ENCODE results near the gene SUMF1.
"Not testable (repeated sequence)": the region's sequence is repeated elsewhere in the genome, so short reads cannot be mapped to it uniquely, and the experiment has no call there.

Gene SUMF1

DNA sequence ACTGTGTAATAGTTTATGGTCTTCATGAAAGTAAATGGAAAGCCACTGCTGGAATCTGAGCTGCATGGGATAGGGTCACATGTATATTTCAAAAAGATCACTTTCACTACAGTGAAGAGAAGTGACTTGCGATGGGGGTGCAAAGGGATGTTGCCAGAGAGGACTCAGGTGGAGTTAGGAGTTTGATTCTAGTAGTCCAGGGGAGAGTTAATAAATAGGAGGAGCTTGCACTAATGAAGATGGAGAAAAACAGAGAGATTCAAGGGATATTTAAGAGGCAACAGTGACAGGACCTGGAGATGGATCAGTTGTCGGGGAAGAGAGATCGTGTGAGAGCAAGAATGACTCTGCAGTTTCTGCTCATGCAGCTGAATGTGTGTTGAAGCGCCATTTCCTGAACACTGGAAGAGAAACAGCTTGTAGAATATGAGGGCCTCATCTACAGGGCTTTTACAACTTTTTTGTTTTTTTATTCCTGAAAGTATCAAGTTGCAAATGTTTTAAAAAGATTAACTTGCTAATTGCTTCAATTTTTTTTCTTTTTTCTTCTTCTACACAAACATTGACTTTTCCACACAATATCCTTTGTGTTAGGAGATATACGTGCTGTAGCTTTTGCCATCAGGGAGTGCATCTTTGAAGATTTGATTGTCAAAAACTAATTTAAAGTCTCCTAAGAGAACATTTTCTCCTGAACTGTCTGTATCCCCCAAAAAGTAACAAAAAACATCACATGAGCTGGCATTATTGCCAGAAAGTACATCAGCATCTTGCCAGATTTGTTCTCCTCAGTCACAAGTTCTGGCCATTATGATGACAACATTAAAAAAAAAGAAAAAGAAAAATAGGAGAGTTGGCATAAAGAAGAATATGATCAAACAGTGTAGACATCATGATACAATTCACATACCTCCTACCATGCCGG, 126.4 kb downstream of the SUMF1 start:
- no peak for DNase-seq (ENCODE audit: low read depth in 1 of 2, low spot score in 1 of 2)

DNA sequence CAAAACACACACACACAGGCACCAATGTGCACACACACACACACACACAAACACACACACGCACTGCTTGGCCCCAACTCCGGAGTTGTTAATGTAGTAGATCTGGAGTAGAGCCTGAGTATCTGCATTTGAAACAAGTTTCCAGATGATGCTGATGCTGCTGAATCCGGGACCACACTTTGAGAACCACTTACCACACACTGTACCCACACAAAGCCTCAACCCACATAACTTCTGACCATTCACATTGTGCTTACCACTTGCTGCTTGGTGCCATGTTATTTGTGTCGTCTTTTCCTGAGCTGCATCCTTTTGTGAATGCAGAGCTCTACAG, 127.0 kb downstream of the SUMF1 start:
- no peak for DNase-seq (ENCODE audit: low read depth in 1 of 2, low spot score in 1 of 2)

- DNase-seq (ENCODE audit: low read depth in 1 of 2, low spot score in 1 of 2): no peak
These were observed 128.3 kb downstream of the SUMF1 start for GRCh38 chr3:4338751-4339150.

DNA sequence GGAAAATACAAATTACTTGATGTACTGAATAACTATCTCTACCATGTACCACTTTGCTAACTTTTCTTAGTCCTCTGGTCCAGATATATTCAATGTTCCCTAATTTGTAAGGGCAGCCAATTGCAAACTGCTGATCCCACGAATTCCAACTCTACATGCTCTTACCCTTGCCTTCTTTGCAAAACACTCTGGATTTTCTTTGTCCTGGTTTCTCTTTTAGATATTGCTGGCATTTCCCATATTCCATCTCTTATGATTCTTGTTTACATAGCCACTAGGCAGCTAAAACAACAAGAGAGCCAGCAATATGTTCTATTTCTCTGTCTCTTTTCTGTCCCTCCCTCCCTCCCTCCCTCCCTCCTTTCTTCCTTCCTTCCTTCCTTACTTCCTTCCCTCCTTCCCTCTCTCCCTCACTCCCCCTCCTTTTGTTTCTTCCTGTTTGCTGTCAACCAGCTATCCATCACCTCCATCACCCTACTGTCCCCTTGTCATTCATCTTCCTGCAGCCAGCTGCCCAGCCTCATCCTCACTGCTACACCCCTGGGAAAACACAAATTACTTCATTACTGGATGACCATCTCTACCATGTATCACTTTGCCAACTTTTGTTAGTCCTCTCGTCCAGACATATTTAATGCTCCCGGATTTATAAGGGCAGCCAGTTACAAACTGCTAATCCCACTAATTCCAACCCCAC, 130.1 kb downstream of the SUMF1 start:
- no peak for DNase-seq (ENCODE audit: low read depth in 1 of 2, low spot score in 1 of 2)

DNA sequence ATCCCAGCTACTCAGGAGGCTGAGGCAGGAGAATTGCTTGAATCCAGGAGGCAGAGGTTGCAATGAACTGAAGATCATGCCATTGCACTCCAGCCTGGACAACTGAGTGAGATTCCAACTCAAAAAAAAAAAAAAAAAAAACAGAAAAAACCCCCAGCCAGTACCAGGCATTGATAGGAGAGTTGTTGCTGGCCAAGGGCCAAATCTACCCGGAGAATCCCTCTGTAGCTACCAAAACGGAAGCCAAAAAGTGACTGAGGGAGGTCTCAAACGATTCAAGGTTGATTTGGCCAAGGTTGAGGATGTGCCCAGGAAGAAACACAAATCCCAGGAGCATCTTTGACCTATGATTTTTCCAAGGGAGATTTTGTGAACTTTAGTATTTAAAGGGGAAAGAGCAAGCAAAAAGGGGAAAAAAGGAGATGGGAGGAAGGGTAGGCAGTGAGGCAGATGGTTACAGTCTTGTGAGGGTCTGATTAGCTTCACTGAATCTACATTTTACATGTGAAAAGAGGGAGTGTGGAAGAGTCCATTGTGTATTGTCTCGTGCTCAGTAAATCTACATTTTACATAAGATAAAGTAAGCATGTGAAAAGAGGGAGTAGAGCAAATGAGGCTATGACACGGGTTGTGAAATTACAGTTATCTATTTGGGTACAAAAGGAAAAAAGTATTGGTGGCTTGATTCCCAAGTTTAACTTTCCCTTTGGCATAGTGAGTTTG, 131.1 kb downstream of the SUMF1 start:
- DNase-seq (ENCODE audit: low read depth in 1 of 2, low spot score in 1 of 2): no peak

DNA sequence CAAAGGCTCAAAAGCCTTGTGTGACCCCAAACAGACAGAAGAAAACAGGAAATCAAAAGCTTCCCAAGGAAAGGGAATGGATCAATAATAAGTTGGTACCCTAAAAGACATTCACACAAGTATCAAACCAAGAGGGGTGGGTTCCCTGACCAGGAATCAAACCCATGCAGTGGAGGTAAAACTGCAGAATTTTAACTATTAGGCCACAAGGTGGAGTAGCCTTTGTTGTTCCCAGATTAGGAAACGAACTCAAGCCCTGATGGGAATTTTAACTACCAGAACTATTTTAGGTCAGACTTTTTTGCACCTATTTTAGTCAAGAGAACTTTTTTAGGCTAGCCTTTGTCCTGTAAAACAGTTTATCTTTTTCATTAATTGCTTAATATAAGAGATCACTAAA, 132.5 kb downstream of the SUMF1 start:
- DNase-seq (ENCODE audit: low read depth in 1 of 2, low spot score in 1 of 2): no peak

DNA sequence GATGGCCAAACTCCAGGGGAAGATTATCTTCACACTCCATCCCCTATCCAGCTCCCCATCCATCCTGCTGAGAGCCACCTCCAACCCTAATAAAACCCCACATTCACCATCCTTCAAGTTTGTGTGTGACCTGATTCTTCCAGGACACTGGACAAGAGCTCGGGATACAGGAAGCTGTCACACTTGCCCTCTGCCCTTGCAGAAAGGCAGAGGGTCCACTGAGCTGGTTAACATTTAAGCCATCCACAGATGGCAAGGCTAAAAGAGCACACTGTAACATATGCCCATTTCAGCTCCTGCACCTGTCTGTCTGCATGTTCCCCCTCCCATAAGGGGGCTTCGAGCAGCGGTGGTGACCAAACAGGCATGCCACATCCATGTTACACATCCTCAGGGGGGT, 134.1 kb downstream of the SUMF1 start:
- DNase-seq (ENCODE audit: low read depth in 1 of 2, low spot score in 1 of 2): no peak

GRCh38 chr3:4332574-4332973, 134.5 kb downstream of the SUMF1 start:
- DNase-seq (ENCODE audit: low read depth in 1 of 2, low spot score in 1 of 2): no peak

GRCh38 chr3:4332111-4332510, 135.0 kb downstream of the SUMF1 start:
- no peak for DNase-seq (ENCODE audit: low read depth in 1 of 2, low spot score in 1 of 2)

DNA sequence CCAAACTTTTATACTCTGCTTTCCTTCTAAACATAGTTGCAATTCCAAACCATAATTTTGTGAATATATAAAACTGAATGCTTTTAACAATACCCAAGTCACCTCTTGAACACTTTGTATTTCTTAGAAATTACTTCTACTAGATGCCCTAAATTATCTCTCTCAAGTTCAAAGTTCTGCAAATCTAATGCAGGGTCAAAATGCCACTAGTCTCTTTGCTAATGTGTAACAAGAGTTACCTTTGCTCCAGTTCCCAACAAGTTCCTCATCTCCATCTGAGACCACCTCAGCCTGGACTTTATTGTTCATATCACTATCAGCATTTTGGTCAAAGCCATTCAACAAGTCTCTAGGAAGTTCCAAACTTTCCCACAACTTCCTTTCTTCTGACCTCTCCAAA, 137.3 kb downstream of the SUMF1 start:
- DNase-seq (ENCODE audit: low read depth in 1 of 2, low spot score in 1 of 2): not testable (repeated sequence)

DNA sequence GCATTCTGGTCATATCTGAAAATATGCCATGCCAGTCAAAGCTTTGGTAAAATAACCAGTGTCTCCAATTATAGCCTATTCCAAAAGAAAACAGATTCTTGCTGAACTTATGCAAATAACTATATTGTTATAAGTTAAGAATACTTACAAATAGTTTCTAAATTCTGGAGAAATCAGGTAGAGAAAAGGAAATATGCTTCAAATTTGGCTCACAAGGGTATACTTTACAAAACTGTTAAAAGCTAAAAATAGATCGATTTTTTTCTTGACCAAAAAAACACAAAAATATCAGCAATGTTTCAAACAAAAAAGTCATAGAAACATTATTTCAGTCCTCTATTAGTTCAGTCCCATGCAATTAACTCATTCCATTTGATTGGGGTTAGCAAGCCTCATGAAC, 140.2 kb downstream of the SUMF1 start:
- DNase-seq (ENCODE audit: low read depth in 1 of 2, low spot score in 1 of 2): no peak

DNA sequence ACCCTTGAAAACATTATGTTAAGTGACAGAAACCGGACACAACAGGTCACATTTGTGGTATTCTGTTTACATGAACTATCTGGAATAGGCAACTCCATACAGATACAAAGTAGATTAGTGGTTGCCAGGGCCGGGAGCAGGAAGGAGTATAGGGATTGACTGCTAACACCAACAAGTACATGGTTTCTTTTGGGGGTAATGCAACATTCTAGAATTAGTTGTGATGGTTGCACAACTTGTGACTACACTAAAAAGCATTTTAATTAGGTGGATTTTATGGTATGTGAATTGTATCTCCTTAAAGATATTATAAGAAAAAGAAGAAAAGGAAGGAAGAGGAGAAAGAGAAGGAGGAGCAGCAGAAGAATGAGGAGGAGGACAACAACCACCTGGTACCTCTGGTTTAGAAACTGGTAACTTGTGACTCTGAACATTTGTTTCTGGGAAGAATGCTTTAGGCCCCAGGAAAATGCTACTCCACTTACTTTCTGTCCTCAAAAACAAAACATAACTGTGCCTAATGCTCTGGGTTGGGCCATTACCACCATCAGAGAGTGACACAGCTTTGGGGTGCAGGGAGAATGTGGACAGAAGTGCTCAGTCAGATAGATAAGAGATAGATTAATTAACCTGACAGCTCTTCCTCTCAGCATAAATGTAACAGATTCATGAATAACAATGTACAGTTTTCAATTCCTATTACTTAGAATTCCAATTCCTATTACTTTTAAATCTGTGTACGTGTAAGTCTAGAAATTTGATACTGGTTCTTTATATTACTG, 143.6 kb downstream of the SUMF1 start:
- DNase-seq (ENCODE audit: low read depth in 1 of 2, low spot score in 1 of 2): no peak

- no peak for DNase-seq (ENCODE audit: low read depth in 1 of 2, low spot score in 1 of 2)
These were observed 144.4 kb downstream of the SUMF1 start for GRCh38 chr3:4322635-4323034.

- DNase-seq (ENCODE audit: low read depth in 1 of 2, low spot score in 1 of 2): no peak
These were observed 145.3 kb downstream of the SUMF1 start for GRCh38 chr3:4321732-4322131.

GRCh38 chr3:4320096-4320911, 146.8 kb downstream of the SUMF1 start:
- DNase-seq (ENCODE audit: low read depth in 1 of 2, low spot score in 1 of 2): no peak

- no peak for DNase-seq (ENCODE audit: low read depth in 1 of 2, low spot score in 1 of 2)
These were observed 152.4 kb downstream of the SUMF1 start for GRCh38 chr3:4314688-4315087.

- no peak for DNase-seq (ENCODE audit: low read depth in 1 of 2, low spot score in 1 of 2)
These were observed 153.3 kb downstream of the SUMF1 start for GRCh38 chr3:4313606-4314293.

- DNase-seq (ENCODE audit: low read depth in 1 of 2, low spot score in 1 of 2): no peak
These were observed 155.6 kb downstream of the SUMF1 start for GRCh38 chr3:4311496-4311895.

Measured in stimulated activated CD4-positive, alpha-beta T cell treated with anti-CD3 and anti-CD28 coated beads, Interleukin-15, amount 100 ng/mL, for 1 hour (primary cell).